ENCODE results near the gene CNTFR. TPM values are rescaled to one million over a fixed set of nuclear protein-coding genes. Genes with fewer than 3 reads are reported as not detected.
A peak's percentile ranks its signal among the peaks of the same experiment; 100 is the strongest.

CNTFR gene
- polyA plus RNA-seq, 1 donor (not counting 4 experiments of a cell fraction or from before 2014, with no cell fraction given), result 0.42 TPM

- Histone ChIP-seq H3K4me3 (ENCODE audit: control insufficient read depth in 2 of 3, extremely low read depth in 1 of 3, insufficient read depth in 2 of 3, low read depth in 1 of 3, low read length in 3 of 3) (no peak overlapping the region), H2AFZ (ENCODE audit: control insufficient read depth, low read length) (no peak overlapping the region), H3K79me2 (ENCODE audit: control insufficient read depth, insufficient read depth, low read length) (no peaks in the 10 kb centered on the region), H3K4me2 (ENCODE audit: control insufficient read depth, extremely low read depth, insufficient read depth, low read depth, low read length) (no peak overlapping the region), H3K9me1 (ENCODE audit: control insufficient read depth, extremely low read depth, insufficient read depth, low read length) (no peaks in the 10 kb centered on the region), H4K20me1 (ENCODE audit: control insufficient read depth, extremely low read depth, insufficient read depth, low read length) (no peaks in the 10 kb centered on the region), H3K36me3 (ENCODE audit: control insufficient read depth in 2 of 2, extremely low read depth in 1 of 2, insufficient read depth in 2 of 2, low read length in 2 of 2) (no peaks in the 10 kb centered on the region), H3K27me3 (ENCODE audit: control insufficient read depth, extremely low read depth, insufficient read depth, low read length) (no peaks in the 10 kb centered on the region), H3K4me1 (ENCODE audit: control insufficient read depth, extremely low read depth, insufficient read depth, low read length) (peaks cover 18% of the 10 kb centered on the region), H3K9me3 (ENCODE audit: control insufficient read depth, low read depth, low read length) (no peaks in the 10 kb centered on the region), H3K27ac (ENCODE audit: control insufficient read depth, insufficient read depth, low read length) (no peak overlapping the region), H3K9ac (ENCODE audit: control insufficient read depth, extremely low read depth, insufficient read depth, low read length) (no peak overlapping the region)
- no peak for TF ChIP-seq EZH2 (IDR thresholded peaks at IDR 0.05; ENCODE audit: low read length)
- TF ChIP-seq, protein P1, sequence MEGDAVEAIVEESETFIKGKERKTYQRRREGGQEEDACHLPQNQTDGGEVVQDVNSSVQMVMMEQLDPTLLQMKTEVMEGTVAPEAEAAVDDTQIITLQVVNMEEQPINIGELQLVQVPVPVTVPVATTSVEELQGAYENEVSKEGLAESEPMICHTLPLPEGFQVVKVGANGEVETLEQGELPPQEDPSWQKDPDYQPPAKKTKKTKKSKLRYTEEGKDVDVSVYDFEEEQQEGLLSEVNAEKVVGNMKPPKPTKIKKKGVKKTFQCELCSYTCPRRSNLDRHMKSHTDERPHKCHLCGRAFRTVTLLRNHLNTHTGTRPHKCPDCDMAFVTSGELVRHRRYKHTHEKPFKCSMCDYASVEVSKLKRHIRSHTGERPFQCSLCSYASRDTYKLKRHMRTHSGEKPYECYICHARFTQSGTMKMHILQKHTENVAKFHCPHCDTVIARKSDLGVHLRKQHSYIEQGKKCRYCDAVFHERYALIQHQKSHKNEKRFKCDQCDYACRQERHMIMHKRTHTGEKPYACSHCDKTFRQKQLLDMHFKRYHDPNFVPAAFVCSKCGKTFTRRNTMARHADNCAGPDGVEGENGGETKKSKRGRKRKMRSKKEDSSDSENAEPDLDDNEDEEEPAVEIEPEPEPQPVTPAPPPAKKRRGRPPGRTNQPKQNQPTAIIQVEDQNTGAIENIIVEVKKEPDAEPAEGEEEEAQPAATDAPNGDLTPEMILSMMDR (optimal IDR thresholded peaks at IDR 0.05 in 1 of 3, IDR thresholded peaks at IDR 0.05 in 1 of 3, conservative IDR thresholded peaks at IDR 0.05 in 1 of 3; ENCODE audit: extremely low read depth in 1 of 3, insufficient read depth in 2 of 3, low read length in 3 of 3), result peak; percentile 84 to 97 (median 95)
- dilution Hi-C loops (cut with MboI; ENCODE audit: extremely low pct_ligation_motif_present, low sequenced_read_pairs), result no loop called here
- DNase-seq (ENCODE audit: low read depth, low spot score) (no peak), FAIRE-seq (peak; percentile 96)
Measured at GRCh38 chr9:34603610-34604231, 14.2 kb upstream of the CNTFR start.

- Histone ChIP-seq H3K4me1 (ENCODE audit: control insufficient read depth, extremely low read depth, insufficient read depth, low read length) (peaks cover 18% of the 10 kb centered on the region), H3K9ac (ENCODE audit: control insufficient read depth, extremely low read depth, insufficient read depth, low read length) (no peak overlapping the region), H3K27me3 (ENCODE audit: control insufficient read depth, extremely low read depth, insufficient read depth, low read length) (no peaks in the 10 kb centered on the region), H3K9me1 (ENCODE audit: control insufficient read depth, extremely low read depth, insufficient read depth, low read length) (no peaks in the 10 kb centered on the region), H3K4me3 (ENCODE audit: control insufficient read depth in 2 of 3, extremely low read depth in 1 of 3, insufficient read depth in 2 of 3, low read depth in 1 of 3, low read length in 3 of 3) (no peak overlapping the region), H3K79me2 (ENCODE audit: control insufficient read depth, insufficient read depth, low read length) (no peaks in the 10 kb centered on the region), H3K36me3 (ENCODE audit: control insufficient read depth in 2 of 2, extremely low read depth in 1 of 2, insufficient read depth in 2 of 2, low read length in 2 of 2) (no peaks in the 10 kb centered on the region), H3K27ac (ENCODE audit: control insufficient read depth, insufficient read depth, low read length) (no peak overlapping the region), H3K4me2 (ENCODE audit: control insufficient read depth, extremely low read depth, insufficient read depth, low read depth, low read length) (no peak overlapping the region), H2AFZ (ENCODE audit: control insufficient read depth, low read length) (no peak overlapping the region), H3K9me3 (ENCODE audit: control insufficient read depth, low read depth, low read length) (no peaks in the 10 kb centered on the region), H4K20me1 (ENCODE audit: control insufficient read depth, extremely low read depth, insufficient read depth, low read length) (no peaks in the 10 kb centered on the region)
- peak; percentile 39 for FAIRE-seq
- dilution Hi-C loops (cut with MboI; ENCODE audit: extremely low pct_ligation_motif_present, low sequenced_read_pairs), result no loop called here
- TF ChIP-seq EZH2 (IDR thresholded peaks at IDR 0.05; ENCODE audit: low read length), result no peak
- TF ChIP-seq, protein P1 (optimal IDR thresholded peaks at IDR 0.05 in 1 of 3, IDR thresholded peaks at IDR 0.05 in 1 of 3, conservative IDR thresholded peaks at IDR 0.05 in 1 of 3; ENCODE audit: extremely low read depth in 1 of 3, insufficient read depth in 2 of 3, low read length in 3 of 3), result no peak
- no peak for DNase-seq (ENCODE audit: low read depth, low spot score)
Measured at GRCh38 chr9:34601937-34602573, 12.5 kb upstream of the CNTFR start.
